ENCODE data around the gene C2orf92.

DNA sequence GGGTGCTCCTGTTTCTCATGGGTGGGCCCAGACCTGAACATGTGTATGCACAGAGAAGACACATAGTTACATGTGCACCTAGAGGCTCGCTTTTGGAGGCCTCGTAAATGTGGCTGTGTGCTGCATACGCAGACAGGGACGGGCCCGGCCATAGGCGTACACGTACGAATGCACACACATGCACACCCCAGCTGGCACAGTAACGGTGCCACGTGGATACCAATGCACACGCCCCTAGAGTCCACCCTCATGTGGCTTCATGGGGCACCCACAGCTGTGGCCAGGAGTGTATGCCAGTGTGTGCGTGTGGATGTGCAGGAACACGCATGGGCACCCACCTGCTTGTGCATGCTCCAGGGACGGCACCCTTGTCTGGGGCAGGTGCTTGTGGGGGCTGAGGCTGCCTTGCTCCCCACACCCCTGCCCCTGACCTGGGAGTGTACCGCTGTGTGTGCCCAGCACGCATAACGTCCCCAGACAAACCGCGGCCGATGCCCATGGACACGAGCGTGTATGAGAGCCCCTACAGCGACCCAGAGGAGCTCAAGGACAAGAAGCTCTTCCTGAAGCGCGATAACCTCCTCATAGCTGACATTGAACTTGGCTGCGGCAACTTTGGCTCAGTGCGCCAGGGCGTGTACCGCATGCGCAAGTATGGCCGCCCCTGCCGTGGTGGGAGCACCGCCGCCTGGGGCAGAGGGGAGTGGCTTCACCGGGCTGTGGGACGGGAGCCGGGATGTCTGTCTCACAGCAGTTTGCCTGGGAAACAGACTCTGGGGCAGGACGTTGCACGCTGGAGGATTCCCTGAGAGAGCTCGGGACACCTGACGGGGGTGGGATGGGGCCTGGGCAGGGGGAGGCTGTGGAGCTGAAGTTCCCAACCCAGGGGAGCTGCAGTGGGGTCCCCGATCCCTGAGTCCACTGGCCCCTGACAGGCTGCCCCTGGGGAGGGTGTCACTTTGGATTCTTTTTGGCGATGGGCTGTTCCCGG is 64.8 kb downstream of the C2orf92 start:
- TF ChIP-seq POLR2A (IDR thresholded peaks at IDR 0.05): no peak
- TF ChIP-seq, protein P1, sequence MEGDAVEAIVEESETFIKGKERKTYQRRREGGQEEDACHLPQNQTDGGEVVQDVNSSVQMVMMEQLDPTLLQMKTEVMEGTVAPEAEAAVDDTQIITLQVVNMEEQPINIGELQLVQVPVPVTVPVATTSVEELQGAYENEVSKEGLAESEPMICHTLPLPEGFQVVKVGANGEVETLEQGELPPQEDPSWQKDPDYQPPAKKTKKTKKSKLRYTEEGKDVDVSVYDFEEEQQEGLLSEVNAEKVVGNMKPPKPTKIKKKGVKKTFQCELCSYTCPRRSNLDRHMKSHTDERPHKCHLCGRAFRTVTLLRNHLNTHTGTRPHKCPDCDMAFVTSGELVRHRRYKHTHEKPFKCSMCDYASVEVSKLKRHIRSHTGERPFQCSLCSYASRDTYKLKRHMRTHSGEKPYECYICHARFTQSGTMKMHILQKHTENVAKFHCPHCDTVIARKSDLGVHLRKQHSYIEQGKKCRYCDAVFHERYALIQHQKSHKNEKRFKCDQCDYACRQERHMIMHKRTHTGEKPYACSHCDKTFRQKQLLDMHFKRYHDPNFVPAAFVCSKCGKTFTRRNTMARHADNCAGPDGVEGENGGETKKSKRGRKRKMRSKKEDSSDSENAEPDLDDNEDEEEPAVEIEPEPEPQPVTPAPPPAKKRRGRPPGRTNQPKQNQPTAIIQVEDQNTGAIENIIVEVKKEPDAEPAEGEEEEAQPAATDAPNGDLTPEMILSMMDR (IDR thresholded peaks at IDR 0.05): no peak
- TF ChIP-seq POLR2AphosphoS5 (IDR thresholded peaks at IDR 0.05): no peak
- TF ChIP-seq EP300 (IDR thresholded peaks at IDR 0.05): no peak

Data from sigmoid colon (tissue), 4 donors.